ENCODE measurements around the gene SOX4.

Gene SOX4

DNA sequence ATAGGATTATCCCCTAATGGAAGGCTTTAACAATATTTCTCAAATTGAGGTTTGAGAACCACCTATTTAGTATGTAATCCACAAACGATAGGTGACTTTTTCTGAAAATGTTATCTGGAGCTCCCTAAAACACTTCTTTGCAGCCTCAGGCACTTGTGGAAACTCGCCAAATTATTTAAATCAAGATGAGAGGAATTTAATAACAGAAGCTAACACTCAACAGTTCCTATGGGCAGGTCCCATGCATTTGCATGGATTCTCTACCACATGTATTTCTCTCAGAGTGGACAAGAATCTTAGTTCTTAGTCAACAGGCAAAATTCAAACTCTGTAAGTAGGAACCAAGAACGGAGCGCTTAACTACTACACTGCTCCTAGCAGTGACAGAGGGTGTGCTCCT is 20.7 kb downstream of the SOX4 start:
- FAIRE-seq, result no peak

DNA sequence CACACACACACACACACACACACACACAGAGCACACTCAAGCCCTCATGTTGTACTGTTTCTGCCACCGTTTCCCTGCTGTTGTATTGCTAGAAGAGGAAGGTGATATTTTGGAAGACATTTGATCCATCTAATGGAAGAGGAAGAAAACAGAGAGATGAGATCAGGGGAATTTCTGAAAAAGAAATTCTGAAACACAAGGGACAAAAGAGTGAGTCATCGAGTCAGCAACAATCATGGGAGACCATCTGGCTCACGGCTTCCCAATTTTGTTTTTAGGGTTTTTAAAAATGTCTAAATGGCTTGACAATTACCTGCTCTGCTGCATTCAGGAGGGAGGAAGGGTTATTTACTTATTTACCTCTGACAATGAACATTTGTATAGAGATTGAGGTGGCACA is 22.0 kb downstream of the SOX4 start:
- no peak for FAIRE-seq

DNA sequence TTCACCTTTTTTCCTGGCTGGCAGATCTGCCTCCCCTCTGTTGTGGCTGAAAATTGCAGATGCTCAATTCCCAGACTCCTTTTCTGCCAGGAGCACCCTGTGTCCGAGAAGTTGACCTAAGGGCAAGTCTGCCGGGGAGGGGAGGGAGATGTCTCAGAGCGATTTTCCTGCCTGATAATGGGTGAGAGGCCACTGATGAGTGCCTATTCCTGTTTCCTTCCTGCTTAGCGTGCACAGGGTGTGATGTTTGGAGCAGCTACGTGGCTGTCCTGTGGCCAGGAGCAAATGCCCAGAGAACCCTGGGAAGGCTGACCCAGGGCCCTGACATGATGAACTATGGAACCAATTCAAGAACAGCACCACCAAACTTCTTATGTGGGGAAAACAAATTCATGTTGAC is 22.5 kb downstream of the SOX4 start:
- no peak for FAIRE-seq

DNA sequence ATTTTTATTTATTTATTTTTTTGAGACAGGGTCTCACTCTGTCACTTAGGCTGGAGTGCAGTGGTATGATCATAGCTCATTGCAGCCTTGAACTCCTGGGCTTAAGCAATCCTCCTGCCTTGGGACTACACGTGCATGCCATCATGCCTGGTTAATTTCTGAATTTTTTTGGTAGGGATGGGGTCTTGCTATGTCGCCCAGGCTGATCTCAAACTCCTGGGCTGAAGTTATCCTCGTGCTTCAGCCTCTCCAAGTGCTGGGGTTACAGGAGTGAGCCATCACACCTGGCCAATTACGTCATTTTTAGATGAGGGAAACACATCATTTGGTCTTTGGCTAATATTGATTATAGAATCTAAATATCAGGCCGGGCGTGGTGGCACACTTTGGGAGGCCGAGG is 32.1 kb downstream of the SOX4 start:
- FAIRE-seq, result no peak

DNA sequence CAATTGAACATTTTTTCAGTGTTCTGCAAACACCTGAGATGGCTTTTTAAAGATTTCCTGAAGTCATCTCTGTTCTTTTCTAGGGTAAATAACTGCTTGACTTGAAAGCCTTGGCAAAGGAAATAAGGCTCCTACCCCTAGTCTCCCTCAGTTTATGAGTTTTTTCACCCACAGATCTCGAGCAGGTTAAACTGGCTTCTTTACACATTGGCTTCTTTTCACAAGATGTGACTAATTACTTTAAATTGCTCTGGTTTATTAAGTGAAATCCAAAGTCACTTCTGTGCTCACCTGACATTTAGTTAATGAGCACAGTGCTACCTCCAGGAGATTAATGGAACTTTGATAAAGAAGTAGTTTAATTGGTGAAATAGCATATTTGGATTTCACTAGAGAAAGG is 33.2 kb downstream of the SOX4 start:
- no peak for FAIRE-seq

DNA sequence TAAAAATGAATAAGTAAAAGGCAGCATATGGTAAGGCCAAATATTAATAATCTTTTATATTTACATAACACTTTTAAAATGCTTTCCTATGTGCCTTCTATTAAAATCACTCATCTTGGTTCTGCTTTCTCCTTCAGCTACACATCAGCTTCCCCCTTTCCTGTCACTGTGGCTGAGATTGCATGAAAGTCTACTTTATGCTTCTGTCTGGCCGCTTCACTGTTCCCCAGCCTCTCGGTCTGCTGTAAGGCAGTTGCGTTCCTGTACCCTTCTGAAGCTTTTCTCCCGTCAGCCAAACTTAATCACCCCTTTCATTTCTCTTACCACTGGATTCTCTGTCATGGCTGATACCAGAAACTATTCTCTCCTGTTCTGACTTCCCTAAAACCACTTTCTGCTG is 34.6 kb downstream of the SOX4 start:
- FAIRE-seq, result no peak

DNA sequence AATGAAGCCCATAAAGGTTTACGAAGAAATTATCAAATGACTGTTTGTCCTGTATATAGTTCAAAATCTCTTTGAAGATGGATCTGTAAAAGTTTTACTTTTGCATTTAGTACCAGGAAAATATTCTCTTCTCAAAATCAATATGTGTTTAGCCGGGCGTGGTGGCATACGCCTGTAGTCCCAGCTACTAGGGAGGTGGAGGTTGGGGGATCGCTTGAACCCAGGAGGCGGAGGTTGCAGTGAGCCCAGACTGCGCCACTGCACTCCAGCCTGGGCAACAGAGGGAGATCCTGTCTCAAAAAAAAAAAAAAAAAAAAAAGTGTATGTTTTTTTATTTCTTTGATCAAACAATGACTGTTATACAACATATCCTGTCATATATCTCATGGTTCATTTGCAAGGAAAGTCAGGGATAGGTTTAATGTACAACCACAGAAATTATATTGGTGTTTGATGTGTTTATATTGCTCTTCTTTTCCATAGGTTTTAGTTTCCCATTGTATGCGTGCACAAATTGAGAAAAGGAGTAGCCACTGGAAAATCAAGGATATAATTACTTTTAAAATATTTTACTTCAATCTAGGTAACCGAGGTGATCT is 40.1 kb downstream of the SOX4 start:
- FAIRE-seq, result no peak

DNA sequence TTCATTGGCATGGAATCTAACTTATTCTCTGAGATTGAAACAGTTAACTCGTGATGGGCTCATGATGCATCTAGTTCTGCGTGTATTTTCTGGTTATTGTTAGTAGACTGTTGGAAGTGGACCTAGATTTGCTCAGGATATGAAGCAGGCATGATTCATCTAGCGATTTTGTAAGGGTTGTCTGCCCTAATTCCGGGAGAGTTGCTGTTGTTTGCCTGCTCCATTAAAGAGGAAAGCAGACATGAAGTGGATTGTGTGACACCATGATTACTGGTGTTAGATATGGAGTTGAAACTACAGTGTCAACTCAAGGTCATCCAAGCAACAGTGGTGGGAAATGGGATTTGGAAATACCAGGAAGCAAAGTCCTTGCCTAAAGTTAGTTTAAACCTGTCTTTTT is 41.0 kb downstream of the SOX4 start:
- no peak for FAIRE-seq

DNA sequence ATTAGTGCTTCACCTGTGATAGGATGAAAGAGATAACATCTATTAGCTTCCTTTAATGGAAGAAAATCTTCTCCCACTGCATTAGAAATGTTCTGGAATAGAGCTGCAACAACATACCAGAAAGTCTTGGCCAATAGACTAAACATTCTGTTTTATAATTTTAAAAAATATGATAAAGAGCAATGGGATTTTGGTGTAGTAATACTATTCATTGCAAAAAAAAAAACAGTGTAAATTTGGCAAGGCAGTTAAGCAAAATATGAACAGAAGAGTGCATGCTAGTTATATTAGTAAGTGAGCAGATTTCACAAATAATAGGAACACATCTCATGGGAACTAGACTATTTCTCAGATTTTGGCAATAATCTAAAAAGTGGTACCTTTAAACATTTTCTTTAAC is 43.3 kb downstream of the SOX4 start:
- no peak for FAIRE-seq

DNA sequence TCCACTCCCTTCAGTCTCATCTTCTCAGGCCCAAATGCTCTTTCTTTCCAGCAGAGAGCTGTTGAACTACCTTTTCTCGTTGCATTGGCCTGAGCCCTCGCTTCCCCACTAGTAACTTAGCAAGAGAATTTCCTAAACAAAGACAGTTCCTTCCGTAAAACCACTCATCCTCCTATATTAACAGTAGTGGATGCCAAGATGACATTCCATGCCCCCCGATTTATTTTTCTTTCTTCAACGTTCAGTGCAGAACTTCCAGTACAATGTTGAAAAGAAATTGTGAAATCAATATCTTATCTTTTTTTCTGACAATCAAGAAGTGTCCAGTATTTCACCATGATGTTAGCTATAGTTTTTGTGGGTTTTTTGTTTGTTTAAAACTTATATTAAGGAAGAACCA is 45.8 kb downstream of the SOX4 start:
- no peak for FAIRE-seq

Data from colon (tissue), 2 donors.